ENCODE data around the gene FAHD2B.
"Not testable (repeated sequence)": the region's sequence is repeated elsewhere in the genome, so short reads cannot be mapped to it uniquely, and the experiment has no call there.

FAHD2B gene

GRCh38 chr2:97067279-97068004 lies 27.2 kb downstream of the FAHD2B start:
- no peak for DNase-seq (ENCODE audit: extremely low spot score)
- ChIA-PET CTCF (no interaction called here), POLR2A (no interaction called here)
- no peak for TF ChIP-seq CTCF (IDR thresholded peaks at IDR 0.05; ENCODE audit: control extremely low read depth, extremely low read depth, low read depth, missing control alignments)

GRCh38 chr2:97066030-97066429 lies 28.7 kb downstream of the FAHD2B start:
- DNase-seq (ENCODE audit: extremely low spot score); POLR2A ChIA-PET; CTCF ChIA-PET: not testable (repeated sequence)

GRCh38 chr2:97062020-97062419 lies 32.7 kb downstream of the FAHD2B start:
- CTCF ChIA-PET, result not testable (repeated sequence)

GRCh38 chr2:97059782-97060181 lies 34.9 kb downstream of the FAHD2B start:
- DNase-seq (ENCODE audit: extremely low spot score); POLR2A ChIA-PET; CTCF ChIA-PET: not testable (repeated sequence)

More at GRCh38 chr2:97062020-97062419, 32.7 kb downstream of the FAHD2B start:
- DNase-seq (ENCODE audit: extremely low spot score); POLR2A ChIA-PET: not testable (repeated sequence)

- CTCF ChIA-PET; POLR2A ChIA-PET; DNase-seq (ENCODE audit: extremely low spot score): not testable (repeated sequence)
Observed at GRCh38 chr2:97056150-97056549, 38.5 kb downstream of the FAHD2B start.

GRCh38 chr2:97050032-97050431 lies 44.6 kb downstream of the FAHD2B start:
- CTCF ChIA-PET, result interaction anchor here (1.0 kb wide), 1 partner anchor 62 kb away, joined by 3 read pairs; no protein-coding TSS in a partner anchor
- DNase-seq (ENCODE audit: extremely low spot score), result not testable (repeated sequence)

GRCh38 chr2:97048448-97048847 lies 46.2 kb downstream of the FAHD2B start:
- CTCF ChIA-PET; DNase-seq (ENCODE audit: extremely low spot score); POLR2A ChIA-PET: not testable (repeated sequence)

More at GRCh38 chr2:97050032-97050431, 44.6 kb downstream of the FAHD2B start:
- POLR2A ChIA-PET, result not testable (repeated sequence)

- CTCF ChIA-PET; DNase-seq (ENCODE audit: extremely low spot score); POLR2A ChIA-PET: not testable (repeated sequence)
Observed at GRCh38 chr2:97046676-97047075, 48.0 kb downstream of the FAHD2B start.

GRCh38 chr2:97045895-97046499 lies 48.7 kb downstream of the FAHD2B start:
- DNase-seq (ENCODE audit: extremely low spot score); CTCF ChIA-PET; POLR2A ChIA-PET: not testable (repeated sequence)

Data from GM10248 (cell line).